ENCODE results near the gene ARHGAP36. TPM values are rescaled to one million over a fixed set of nuclear protein-coding genes. Genes with fewer than 3 reads are reported as not detected.

Gene ARHGAP36
- total RNA-seq, 1 experiment from 2014 or later, result not detected

DNA sequence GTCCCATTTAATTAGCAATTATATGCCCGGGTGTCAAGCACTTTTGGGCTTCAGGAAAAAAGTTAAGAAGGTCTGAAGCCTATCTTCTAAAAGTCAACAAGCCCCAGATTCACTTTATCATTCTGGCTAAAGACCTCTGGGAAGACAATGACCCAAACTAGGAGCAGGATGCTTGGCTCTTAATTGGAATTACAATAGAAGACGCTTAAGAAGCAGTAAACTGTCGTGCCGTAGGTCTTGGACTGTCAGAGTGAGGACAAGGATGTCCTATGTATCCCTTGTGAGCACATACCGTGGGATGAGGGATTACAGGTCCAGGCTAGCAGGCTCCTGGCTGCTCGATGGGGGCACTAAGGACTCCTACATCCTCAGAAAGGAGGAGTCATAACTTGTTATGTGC lies 3.2 kb upstream of the ARHGAP36 start:
- ATAC-seq, result no peak
- intact Hi-C loops (cut with micrococcal nuclease), result no loop called here

DNA sequence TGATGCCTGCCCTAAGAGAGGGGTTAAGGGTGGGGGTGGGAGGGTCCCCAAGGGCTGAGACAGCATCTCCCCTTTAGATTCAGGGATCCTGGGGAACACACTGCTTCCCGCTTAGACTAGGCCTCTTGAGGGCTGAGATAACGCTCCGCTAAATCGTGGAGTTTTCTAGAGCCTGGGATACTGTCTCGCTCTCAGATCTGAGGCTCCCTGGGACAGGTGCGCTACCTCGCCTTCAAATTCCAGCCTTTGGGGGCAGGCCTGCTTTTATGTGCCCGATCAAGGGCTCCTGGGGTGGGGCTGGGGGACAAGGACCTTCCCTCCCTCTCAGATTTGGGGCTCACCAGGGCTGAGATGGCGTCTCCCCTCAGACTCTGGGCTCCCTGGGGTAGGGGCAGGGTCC lies 440 bp upstream of the ARHGAP36 start:
- no peak for TF ChIP-seq EZH2phosphoT487 (IDR thresholded peaks at IDR 0.05; ENCODE audit: borderline replicate concordance, low read length)
- TF ChIP-seq, protein P1, sequence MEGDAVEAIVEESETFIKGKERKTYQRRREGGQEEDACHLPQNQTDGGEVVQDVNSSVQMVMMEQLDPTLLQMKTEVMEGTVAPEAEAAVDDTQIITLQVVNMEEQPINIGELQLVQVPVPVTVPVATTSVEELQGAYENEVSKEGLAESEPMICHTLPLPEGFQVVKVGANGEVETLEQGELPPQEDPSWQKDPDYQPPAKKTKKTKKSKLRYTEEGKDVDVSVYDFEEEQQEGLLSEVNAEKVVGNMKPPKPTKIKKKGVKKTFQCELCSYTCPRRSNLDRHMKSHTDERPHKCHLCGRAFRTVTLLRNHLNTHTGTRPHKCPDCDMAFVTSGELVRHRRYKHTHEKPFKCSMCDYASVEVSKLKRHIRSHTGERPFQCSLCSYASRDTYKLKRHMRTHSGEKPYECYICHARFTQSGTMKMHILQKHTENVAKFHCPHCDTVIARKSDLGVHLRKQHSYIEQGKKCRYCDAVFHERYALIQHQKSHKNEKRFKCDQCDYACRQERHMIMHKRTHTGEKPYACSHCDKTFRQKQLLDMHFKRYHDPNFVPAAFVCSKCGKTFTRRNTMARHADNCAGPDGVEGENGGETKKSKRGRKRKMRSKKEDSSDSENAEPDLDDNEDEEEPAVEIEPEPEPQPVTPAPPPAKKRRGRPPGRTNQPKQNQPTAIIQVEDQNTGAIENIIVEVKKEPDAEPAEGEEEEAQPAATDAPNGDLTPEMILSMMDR (conservative IDR thresholded peaks at IDR 0.05; ENCODE audit: low read depth, low read length), result no peak
- TF ChIP-seq EZH2 (IDR thresholded peaks at IDR 0.05; ENCODE audit: low read length, unreplicated experiment), result no peak
- no peaks in the 10 kb centered on the region for H4K20me1 ChIP-seq (ENCODE audit: low read length)
- H3K9ac ChIP-seq (ENCODE audit: low read length), result no peak overlapping the region
- no peaks in the 10 kb centered on the region for H3K27me3 ChIP-seq (ENCODE audit: low read length)
- CTCF ChIA-PET, result no interaction called here
- DNase-seq (no peak), ATAC-seq (no peak)
- no peaks in the 10 kb centered on the region for H3K79me2 ChIP-seq (ENCODE audit: low read length)
- H2AFZ ChIP-seq (ENCODE audit: low read length), result no peak overlapping the region
- POLR2A ChIA-PET (ENCODE audit: unreplicated experiment), result no interaction called here
- no TSS peak for BruUV-seq (replicated peaks)
- no peaks in the 10 kb centered on the region for H3K4me1 ChIP-seq (ENCODE audit: insufficient read depth, low read length)
- no peak overlapping the region for H3K27ac ChIP-seq (ENCODE audit: low read length)
- no peaks in the 10 kb centered on the region for H3K9me2 ChIP-seq (replicated peaks; ENCODE audit: low read length)
- no peaks in the 10 kb centered on the region for H3K36me3 ChIP-seq (ENCODE audit: low read depth, low read length)
- no peak overlapping the region for H3K4me3 ChIP-seq (ENCODE audit: low read length)
- H3F3A ChIP-seq (ENCODE audit: low read length, unreplicated experiment), result no peaks in the 10 kb centered on the region
- H3K9me3 ChIP-seq (ENCODE audit: low read length), result no peaks in the 10 kb centered on the region
- intact Hi-C loops (cut with micrococcal nuclease), result no loop called here
- H3K4me2 ChIP-seq (ENCODE audit: low read length), result no peak overlapping the region

More for the DNA sequence above, 3.2 kb upstream of the ARHGAP36 start:
- CTCF ChIA-PET, result no interaction called here
- Histone ChIP-seq H3K4me1 (ENCODE audit: insufficient read depth, low read length) (no peaks in the 10 kb centered on the region), H3K79me2 (ENCODE audit: low read length) (no peaks in the 10 kb centered on the region), H3K27ac (ENCODE audit: low read length) (no peak overlapping the region), H2AFZ (ENCODE audit: low read length) (no peak overlapping the region), H3K9me2 (replicated peaks; ENCODE audit: low read length) (no peaks in the 10 kb centered on the region), H4K20me1 (ENCODE audit: low read length) (no peaks in the 10 kb centered on the region), H3K27me3 (ENCODE audit: low read length) (no peaks in the 10 kb centered on the region), H3K36me3 (ENCODE audit: low read depth, low read length) (no peaks in the 10 kb centered on the region), H3K4me3 (ENCODE audit: low read length) (no peak overlapping the region), H3K9ac (ENCODE audit: low read length) (no peak overlapping the region), H3K4me2 (ENCODE audit: low read length) (no peak overlapping the region), H3K9me3 (ENCODE audit: low read length) (no peaks in the 10 kb centered on the region), H3F3A (ENCODE audit: low read length, unreplicated experiment) (no peaks in the 10 kb centered on the region)
- TF ChIP-seq, protein P1 (conservative IDR thresholded peaks at IDR 0.05; ENCODE audit: low read depth, low read length), result no peak
- TF ChIP-seq EZH2phosphoT487 (IDR thresholded peaks at IDR 0.05; ENCODE audit: borderline replicate concordance, low read length), result no peak
- no TSS peak for BruUV-seq (replicated peaks)
- POLR2A ChIA-PET (ENCODE audit: unreplicated experiment), result no interaction called here
- DNase-seq, result no peak

DNA sequence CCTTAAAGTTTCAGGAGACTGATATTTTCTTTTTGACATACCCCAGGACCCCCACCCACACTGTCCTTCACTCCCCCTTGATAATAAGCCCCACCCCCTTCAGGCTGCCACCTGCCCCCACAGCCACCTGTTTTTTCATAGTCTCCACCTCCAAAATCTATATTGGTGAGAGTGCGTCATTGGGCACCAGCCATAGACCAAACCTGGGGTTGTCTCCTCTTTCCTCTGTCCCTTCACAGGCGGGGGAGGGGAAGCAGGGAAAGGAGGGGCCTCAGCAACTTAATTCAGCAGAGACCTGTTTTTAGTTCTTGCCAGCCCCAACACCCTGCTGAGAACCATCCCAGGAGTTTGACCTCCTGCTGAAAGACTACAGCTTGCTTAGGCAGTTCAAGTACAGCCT lies 1.1 kb downstream of the ARHGAP36 start:
- BruUV-seq (replicated peaks), result no TSS peak
- intact Hi-C loops (cut with micrococcal nuclease), result no loop called here
- CTCF ChIA-PET, result no interaction called here
- no peak for ATAC-seq
- Histone ChIP-seq H3K9me3 (ENCODE audit: low read length) (no peaks in the 10 kb centered on the region), H3K9me2 (replicated peaks; ENCODE audit: low read length) (no peaks in the 10 kb centered on the region), H3K4me2 (ENCODE audit: low read length) (no peak overlapping the region), H3K79me2 (ENCODE audit: low read length) (no peaks in the 10 kb centered on the region), H3K4me3 (ENCODE audit: low read length) (no peak overlapping the region), H3F3A (ENCODE audit: low read length, unreplicated experiment) (no peaks in the 10 kb centered on the region), H3K27me3 (ENCODE audit: low read length) (no peaks in the 10 kb centered on the region), H4K20me1 (ENCODE audit: low read length) (no peaks in the 10 kb centered on the region), H2AFZ (ENCODE audit: low read length) (no peak overlapping the region), H3K27ac (ENCODE audit: low read length) (no peak overlapping the region), H3K9ac (ENCODE audit: low read length) (no peak overlapping the region), H3K36me3 (ENCODE audit: low read depth, low read length) (no peaks in the 10 kb centered on the region), H3K4me1 (ENCODE audit: insufficient read depth, low read length) (no peaks in the 10 kb centered on the region)
- no peak for TF ChIP-seq EZH2 (IDR thresholded peaks at IDR 0.05; ENCODE audit: low read length, unreplicated experiment)
- TF ChIP-seq, protein P1 (conservative IDR thresholded peaks at IDR 0.05; ENCODE audit: low read depth, low read length), result no peak
- no peak for TF ChIP-seq EZH2phosphoT487 (IDR thresholded peaks at IDR 0.05; ENCODE audit: borderline replicate concordance, low read length)
- POLR2A ChIA-PET (ENCODE audit: unreplicated experiment), result no interaction called here
- no peak for DNase-seq
